Neuronal stem cell (in vitro differentiated cells): ENCODE measurements around the gene SLC66A3.

Experiments
- DNase-seq: peaks from one replicate; pipeline ENCODE4 v3.0.0-alpha.2; 2013; ENCODE audit warnings: low spot score
- H2AFZ ChIP-seq: one replicate; pipeline ENCODE4 v1.6.1; 2013; ENCODE audit warnings: mild to moderate bottlenecking, low read length, inconsistent platforms
- H2AK5ac ChIP-seq: 2 replicates; pipeline ENCODE4 v1.6.1; 2013; ENCODE audit warnings: low read depth, mild to moderate bottlenecking, inconsistent platforms, low read length, moderate library complexity, mixed read lengths
- H2BK120ac ChIP-seq: 2 replicates; pipeline ENCODE4 v1.6.1; 2013; ENCODE audit warnings: low read depth, mild to moderate bottlenecking, inconsistent platforms, low read length, moderate library complexity, mixed read lengths
- H2BK12ac ChIP-seq: one replicate; pipeline ENCODE4 v1.6.1; 2013; ENCODE audit warnings: low read length, inconsistent platforms
- H2BK15ac ChIP-seq: 2 replicates; pipeline ENCODE4 v1.6.1; 2013; ENCODE audit warnings: mild to moderate bottlenecking, low read length, inconsistent platforms, mixed read lengths
- H2BK5ac ChIP-seq: one replicate; pipeline ENCODE4 v1.6.1; 2013; ENCODE audit warnings: inconsistent platforms, mild to moderate bottlenecking, low read length, moderate library complexity
- H3K14ac ChIP-seq: one replicate; pipeline ENCODE4 v1.6.1; 2013; ENCODE audit warnings: low read length, inconsistent platforms
- H3K18ac ChIP-seq: 2 replicates; pipeline ENCODE4 v1.6.1; 2013; ENCODE audit warnings: low read length, inconsistent platforms
- H3K23ac ChIP-seq: 2 replicates; pipeline ENCODE4 v1.6.1; 2013; ENCODE audit warnings: low read depth, mild to moderate bottlenecking, mixed read lengths, low read length, inconsistent platforms; ENCODE audit not compliant: poor library complexity
- H3K27ac ChIP-seq: replicated peaks from 3 replicates; pipeline ENCODE4 v1.5.1; 2013; ENCODE audit warnings: low read length, inconsistent platforms
- H3K27me3 ChIP-seq, 3 experiments: 2 replicates each; pipeline ENCODE4 v1.6.1; 2013; ENCODE audit warnings: low read length in 3 of 3, mild to moderate bottlenecking in 2 of 3, inconsistent platforms in 1 of 3, low read depth in 1 of 3, mixed read lengths in 1 of 3, moderate library complexity in 1 of 3; ENCODE audit not compliant: control insufficient read depth in 3 of 3, insufficient read depth in 3 of 3
- H3K36me3 ChIP-seq, 2 donors: replicated peaks in 1 of 2; 2 replicates each; pipeline ENCODE4 v1.6.1; 2013; ENCODE audit warnings: low read length in 2 of 2; ENCODE audit not compliant: control insufficient read depth in 2 of 2, insufficient read depth in 2 of 2
- H3K4ac ChIP-seq: 2 replicates; pipeline ENCODE4 v1.6.1; 2013; ENCODE audit warnings: inconsistent platforms, mild to moderate bottlenecking, low read length, moderate library complexity
- H3K4me1 ChIP-seq, 2 donors: 1 replicate in 1 of 2; 2 replicates in 1 of 2; pipeline ENCODE4 v1.6.1; 2013; ENCODE audit warnings: low read length in 2 of 2, low read depth in 1 of 2; ENCODE audit not compliant: control insufficient read depth in 2 of 2, insufficient read depth in 1 of 2
- H3K4me2 ChIP-seq: one replicate; pipeline ENCODE4 v1.6.1; 2013; ENCODE audit warnings: mild to moderate bottlenecking, low read length, inconsistent platforms; ENCODE audit not compliant: insufficient read depth, poor library complexity, severe bottlenecking
- H3K4me3 ChIP-seq, 2 donors: 2 replicates each; pipeline ENCODE4 v1.5.1; 2013; ENCODE audit warnings: low read length in 2 of 2, mild to moderate bottlenecking in 2 of 2, inconsistent platforms in 1 of 2, moderate library complexity in 1 of 2
- H3K79me1 ChIP-seq: one replicate; pipeline ENCODE4 v1.6.1; 2013; ENCODE audit warnings: low read depth, mild to moderate bottlenecking, inconsistent platforms, low read length, moderate library complexity
- H3K9ac ChIP-seq: one replicate; pipeline ENCODE4 v1.6.1; 2013; ENCODE audit warnings: mild to moderate bottlenecking, low read depth, low read length, inconsistent platforms; ENCODE audit not compliant: poor library complexity
- H3K9me3 ChIP-seq, 2 donors: replicated peaks in 1 of 2; 2 replicates each; pipeline versions ENCODE3 to v1.6.1; 2013; ENCODE audit warnings: low read length in 2 of 2, mild to moderate bottlenecking in 2 of 2, inconsistent platforms in 1 of 2, low read depth in 1 of 2, mixed read lengths in 1 of 2, moderate library complexity in 1 of 2; ENCODE audit not compliant: control insufficient read depth in 2 of 2, insufficient read depth in 1 of 2
- H4K8ac ChIP-seq: one replicate; pipeline ENCODE4 v1.6.1; 2013; ENCODE audit warnings: low read depth, mild to moderate bottlenecking, inconsistent platforms, low read length, moderate library complexity
- H4K91ac ChIP-seq: one replicate; pipeline ENCODE4 v1.6.1; 2013; ENCODE audit warnings: low read length, low read depth, mild to moderate bottlenecking, inconsistent platforms; ENCODE audit not compliant: poor library complexity
- WGBS, 2 donors: extraction: QIAGEN DNeasy Blood & Tissue Kit; methylation state at CpG; one replicate each; pipeline ENCODE4 v1.1.7; 2013; ENCODE audit warnings: missing lambda C conversion rate in 2 of 2, mixed read lengths in 1 of 2; ENCODE audit not compliant: insufficient read length in 2 of 2, insufficient replicate concordance in 1 of 2; ENCODE audit errors: extremely low coverage in 2 of 2; 5-methylcytosine and 5-hydroxymethylcytosine counted together

The SLC66A3 gene

GRCh38 chr2:11212645-11213044, 57.4 kb downstream of the SLC66A3 start:
- H2BK5ac ChIP-seq = no peak overlapping the region
- H3K27ac ChIP-seq = no peak overlapping the region
- H3K23ac ChIP-seq = no peak overlapping the region
- H3K9me3 ChIP-seq = no peaks in the 10 kb centered on the region
- H2BK15ac ChIP-seq = no peak overlapping the region
- H4K8ac ChIP-seq = no peak overlapping the region
- no peaks in the 10 kb centered on the region for H3K27me3 ChIP-seq
- no peak overlapping the region for H2AFZ ChIP-seq
- no peak for DNase-seq
- H3K36me3 ChIP-seq = peaks cover 9 to 99% of the 10 kb centered on the region in 2 donors
- H3K79me1 ChIP-seq = no peaks in the 10 kb centered on the region
- H2BK120ac ChIP-seq = no peak overlapping the region
- H3K4me3 ChIP-seq = no peak overlapping the region
- no peak overlapping the region for H2BK12ac ChIP-seq
- no peak overlapping the region for H3K4ac ChIP-seq
- H3K4me1 ChIP-seq = no peaks in the 10 kb centered on the region
- H3K14ac ChIP-seq = no peak overlapping the region
- no peak overlapping the region for H3K4me2 ChIP-seq
- H4K91ac ChIP-seq = no peak overlapping the region
- H2AK5ac ChIP-seq = no peak overlapping the region
- H3K9ac ChIP-seq = no peak overlapping the region
- no peak overlapping the region for H3K18ac ChIP-seq

GRCh38 chr2:11213090-11213638, 57.9 kb downstream of the SLC66A3 start:
- Histone ChIP-seq H3K4ac (no peak overlapping the region), H4K91ac (no peak overlapping the region), H3K4me2 (no peak overlapping the region), H2BK5ac (no peak overlapping the region), H4K8ac (no peak overlapping the region), H3K18ac (no peak overlapping the region), H3K27ac (no peak overlapping the region), H2BK12ac (no peak overlapping the region), H3K27me3 (no peaks in the 10 kb centered on the region), H2AK5ac (no peak overlapping the region), H3K4me3 (no peak overlapping the region), H3K36me3 (peaks cover 9 to 100% of the 10 kb centered on the region in 2 donors), H2BK120ac (no peak overlapping the region), H3K4me1 (no peaks in the 10 kb centered on the region), H3K9ac (no peak overlapping the region), H3K9me3 (no peaks in the 10 kb centered on the region), H2BK15ac (no peak overlapping the region), H3K79me1 (no peaks in the 10 kb centered on the region), H3K14ac (no peak overlapping the region), H3K23ac (no peak overlapping the region), H2AFZ (no peak overlapping the region)
- no CpG with 5 or more reads among the region's 5 CpGs for WGBS, 2 donors
- no peak for DNase-seq

GRCh38 chr2:11213975-11214374, 58.7 kb downstream of the SLC66A3 start:
- Histone ChIP-seq H2BK15ac (no peak overlapping the region), H3K4ac (no peak overlapping the region), H3K23ac (no peak overlapping the region), H3K4me2 (no peak overlapping the region), H3K9me3 (no peaks in the 10 kb centered on the region), H2AFZ (no peak overlapping the region), H3K14ac (no peak overlapping the region), H4K91ac (no peak overlapping the region), H3K9ac (no peak overlapping the region), H3K27ac (no peak overlapping the region), H2AK5ac (no peak overlapping the region), H2BK5ac (no peak overlapping the region), H3K4me3 (no peak overlapping the region), H3K18ac (no peak overlapping the region), H4K8ac (no peak overlapping the region), H3K27me3 (no peaks in the 10 kb centered on the region), H3K36me3 (peaks cover 9 to 100% of the 10 kb centered on the region in 2 donors), H2BK120ac (no peak overlapping the region), H2BK12ac (no peak overlapping the region), H3K4me1 (no peaks in the 10 kb centered on the region), H3K79me1 (no peaks in the 10 kb centered on the region)
- no CpG with 5 or more reads among the region's 1 CpG for WGBS, 2 donors
- DNase-seq = no peak

- H3K4ac ChIP-seq = no peak overlapping the region
- H2AFZ ChIP-seq = no peak overlapping the region
- no peak overlapping the region for H3K9ac ChIP-seq
- H3K4me2 ChIP-seq = no peak overlapping the region
- no peak overlapping the region for H2BK5ac ChIP-seq
- H2AK5ac ChIP-seq = no peak overlapping the region
- no peak overlapping the region for H2BK120ac ChIP-seq
- H2BK12ac ChIP-seq = no peak overlapping the region
- H3K23ac ChIP-seq = no peak overlapping the region
- no peak overlapping the region for H4K8ac ChIP-seq
- H2BK15ac ChIP-seq = no peak overlapping the region
- H4K91ac ChIP-seq = no peak overlapping the region
- H3K4me3 ChIP-seq = no peak overlapping the region
- H3K27me3 ChIP-seq = no peaks in the 10 kb centered on the region
- no peaks in the 10 kb centered on the region for H3K9me3 ChIP-seq
- DNase-seq = no peak
- no peak overlapping the region for H3K14ac ChIP-seq
- no peak overlapping the region for H3K18ac ChIP-seq
- H3K27ac ChIP-seq = no peak overlapping the region
- WGBS, 2 donors = no CpG with 5 or more reads among the region's 4 CpGs
- H3K79me1 ChIP-seq = no peaks in the 10 kb centered on the region
- peaks cover 9 to 100% of the 10 kb centered on the region in 2 donors for H3K36me3 ChIP-seq
- no peaks in the 10 kb centered on the region for H3K4me1 ChIP-seq
Observed at GRCh38 chr2:11214770-11215169, 59.5 kb downstream of the SLC66A3 start.
